Astrocyte (in vitro differentiated cells and primary cell): Measurements from ENCODE around the gene GTPBP6. TPM values are rescaled to one million over a fixed set of nuclear protein-coding genes. Genes with fewer than 3 reads are reported as not detected.

ENCODE experiments used
- DNase-seq: peaks from one replicate; pipeline ENCODE4 v3.0.0-alpha.2; 2010; ENCODE audit warnings: low read depth
- FAIRE-seq: peaks from 2 replicates; lab custom pipeline; 2011; peaks lifted over from hg19 to GRCh38; lab: Jason Lieb, UNC
- H2AFZ ChIP-seq: 2 replicates; pipeline ENCODE4 v1.6.0; 2012; ENCODE audit warnings: low read depth, low read length, inconsistent platforms
- H3K27ac ChIP-seq: 2 replicates; pipeline ENCODE4 v1.5.1; 2011; ENCODE audit warnings: low read depth, low read length, inconsistent platforms
- H3K27me3 ChIP-seq: 2 replicates; pipeline ENCODE4 v1.6.0; 2011; ENCODE audit warnings: low read length, inconsistent platforms; ENCODE audit not compliant: insufficient read depth
- H3K36me3 ChIP-seq: 2 replicates; pipeline ENCODE4 v1.5.1; 2011; ENCODE audit warnings: low read length, inconsistent platforms; ENCODE audit not compliant: insufficient read depth
- H3K4me1 ChIP-seq: 2 replicates; pipeline ENCODE4 v1.5.1; 2011; ENCODE audit warnings: low read length, inconsistent platforms; ENCODE audit not compliant: insufficient read depth
- H3K4me2 ChIP-seq: 2 replicates; pipeline ENCODE4 v1.6.0; 2012; ENCODE audit warnings: low read length, inconsistent platforms
- H3K4me3 ChIP-seq: 2 replicates; pipeline ENCODE4 v1.5.1; 2011; ENCODE audit warnings: low read depth, mild to moderate bottlenecking, low read length, inconsistent platforms; ENCODE audit not compliant: insufficient read depth
- H3K79me2 ChIP-seq: 2 replicates; pipeline ENCODE4 v1.6.0; 2012; ENCODE audit warnings: mild to moderate bottlenecking, low read length, inconsistent platforms; ENCODE audit not compliant: insufficient read depth
- H3K9ac ChIP-seq: 2 replicates; pipeline ENCODE4 v1.6.0; 2012; ENCODE audit warnings: mild to moderate bottlenecking, low read length, inconsistent platforms
- H3K9me3 ChIP-seq: 2 replicates; pipeline ENCODE4 v1.5.1; 2012; ENCODE audit warnings: low read depth, mild to moderate bottlenecking, low read length, inconsistent platforms; ENCODE audit not compliant: insufficient read depth
- H4K20me1 ChIP-seq: 2 replicates; pipeline ENCODE4 v1.6.0; 2012; ENCODE audit warnings: low read length, inconsistent platforms; ENCODE audit not compliant: insufficient read depth
- H3K27ac Mint-ChIP-seq: one replicate; pipeline ENCODE4 v1.8.0; 2021; ENCODE audit warnings: mild to moderate bottlenecking, mixed read lengths; ENCODE audit not compliant: unreplicated experiment
- H3K27me3 Mint-ChIP-seq: one replicate; pipeline ENCODE4 v1.8.0; 2021; ENCODE audit warnings: low read depth, mixed read lengths; ENCODE audit not compliant: unreplicated experiment
- H3K36me3 Mint-ChIP-seq: one replicate; pipeline ENCODE4 v1.8.0; 2021; ENCODE audit warnings: low read depth, mixed read lengths; ENCODE audit not compliant: unreplicated experiment
- H3K4me1 Mint-ChIP-seq: one replicate; pipeline ENCODE4 v1.8.0; 2021; ENCODE audit warnings: low read depth, mixed read lengths; ENCODE audit not compliant: unreplicated experiment
- H3K4me3 Mint-ChIP-seq: one replicate; pipeline ENCODE4 v1.8.0; 2021; ENCODE audit warnings: mild to moderate bottlenecking, moderate library complexity, mixed read lengths; ENCODE audit not compliant: unreplicated experiment
- H3K9me3 Mint-ChIP-seq: one replicate; pipeline ENCODE4 v1.8.0; 2021; ENCODE audit warnings: mild to moderate bottlenecking, mixed read lengths; ENCODE audit not compliant: unreplicated experiment
- CTCF ChIP-seq: IDR thresholded peaks from 2 replicates; pipeline ENCODE4 v1.5.1; 2011; ENCODE audit warnings: low read depth, mild to moderate bottlenecking, inconsistent platforms, low read length, moderate library complexity; ENCODE audit not compliant: insufficient read depth
- EZH2 ChIP-seq: IDR thresholded peaks from 2 replicates; pipeline ENCODE4 v1.6.1; 2012; ENCODE audit warnings: mild to moderate bottlenecking, low read length, inconsistent platforms; ENCODE audit not compliant: insufficient read depth
- total RNA-seq: library from RNA; stranded (reverse); gene quantifications from 2 replicates; pipeline ENCODE4 v1.2.1, GENCODE V29; 2021

GTPBP6 gene
- total RNA-seq, 1 donor from 2014 or later = 30.5 TPM

- no peaks in the 10 kb centered on the region for H4K20me1 ChIP-seq
- H3K36me3 Mint-ChIP-seq = peaks cover 30% of the 10 kb centered on the region
- H3K27ac ChIP-seq = no peak overlapping the region
- DNase-seq = no peak
- no peak overlapping the region for H3K9ac ChIP-seq
- H3K4me3 Mint-ChIP-seq = no peak overlapping the region
- no peaks in the 10 kb centered on the region for H3K9me3 ChIP-seq
- no peaks in the 10 kb centered on the region for H3K4me1 ChIP-seq
- no peaks in the 10 kb centered on the region for H3K4me1 Mint-ChIP-seq
- no peaks in the 10 kb centered on the region for H3K27me3 ChIP-seq
- peaks cover 2% of the 10 kb centered on the region for H3K9me3 Mint-ChIP-seq
- TF ChIP-seq EZH2 (no peak), CTCF (no peak)
- no peak overlapping the region for H3K27ac Mint-ChIP-seq
- FAIRE-seq = no peak
- peaks cover 9% of the 10 kb centered on the region for H3K36me3 ChIP-seq
- H3K4me3 ChIP-seq = no peak overlapping the region
- no peak overlapping the region for H2AFZ ChIP-seq
- H3K79me2 ChIP-seq = no peaks in the 10 kb centered on the region
- no peaks in the 10 kb centered on the region for H3K27me3 Mint-ChIP-seq
- H3K4me2 ChIP-seq = no peak overlapping the region
Observed at GRCh38 chrX:295136-295535, 23.5 kb downstream of the GTPBP6 start.

GRCh38 chrX:292900-293897 is 25.4 kb downstream of the GTPBP6 start:
- H3K4me2 ChIP-seq = no peak overlapping the region
- Mint-ChIP-seq H3K4me1 (no peaks in the 10 kb centered on the region), H3K36me3 (peaks cover 27% of the 10 kb centered on the region), H3K27me3 (no peaks in the 10 kb centered on the region), H3K9me3 (peaks cover 2% of the 10 kb centered on the region), H3K27ac (no peak overlapping the region), H3K4me3 (no peak overlapping the region)
- no peak for DNase-seq
- no peaks in the 10 kb centered on the region for H3K27me3 ChIP-seq
- no peak overlapping the region for H3K27ac ChIP-seq
- H3K4me3 ChIP-seq = no peak overlapping the region
- TF ChIP-seq EZH2 (no peak), CTCF (no peak)
- H3K9me3 ChIP-seq = no peaks in the 10 kb centered on the region
- H4K20me1 ChIP-seq = no peaks in the 10 kb centered on the region
- no peak overlapping the region for H2AFZ ChIP-seq
- H3K4me1 ChIP-seq = no peaks in the 10 kb centered on the region
- H3K36me3 ChIP-seq = peaks cover 9% of the 10 kb centered on the region
- no peaks in the 10 kb centered on the region for H3K79me2 ChIP-seq
- no peak overlapping the region for H3K9ac ChIP-seq
- no peak for FAIRE-seq
